K562 (cell line): ENCODE measurements around the gene GPALPP1. TPM values are rescaled to one million over a fixed set of nuclear protein-coding genes. Genes with fewer than 3 reads are reported as not detected.

Source experiments
- CCAR2 ChIP-seq: fragments of 200-400 bp; formaldehyde crosslinking; IDR thresholded peaks from 2 replicates; pipeline ENCODE4 v1.6.1; 2017; ENCODE audit warnings: mild to moderate bottlenecking, low read depth, low read length
- HNRNPUL1 ChIP-seq: fragments of 200-400 bp; formaldehyde crosslinking; IDR thresholded peaks from 2 replicates; pipeline ENCODE4 v1.6.1; 2017; ENCODE audit warnings: low read length
- JUND ChIP-seq, 2 experiments: IDR thresholded peaks; 2 replicates in 1 of 2; 3 replicates in 1 of 2; pipeline ENCODE4 v1.6.1; 2011; ENCODE audit warnings: borderline replicate concordance in 2 of 2, low read depth in 2 of 2, low read length in 2 of 2, improper control_type of control experiment in 1 of 2, missing biosample characterization in 1 of 2, missing genetic modification characterization in 1 of 2, missing genetic modification reagents in 1 of 2
- KDM5B ChIP-seq: fragments of 200-600 bp; sonication (generic); IDR thresholded peaks from 2 replicates; pipeline ENCODE4 v1.6.1; 2012; ENCODE audit warnings: low read depth, mild to moderate bottlenecking, moderate library complexity, low read length, control low read depth, inconsistent platforms; ENCODE audit not compliant: insufficient replicate concordance
- NR2C2 ChIP-seq, 2 experiments: fragments of 200-800 bp in 1 of 2; sonication (Bioruptor generic) in 1 of 2; sonication (generic) in 1 of 2; formaldehyde crosslinking in 1 of 2; IDR thresholded peaks; 2 replicates each; pipeline versions ENCODE4 v1.6.1 to v1.8.0; 2016 to 2022; ENCODE audit warnings: mild to moderate bottlenecking in 1 of 2, missing compliant biosample characterization in 1 of 2, missing genetic modification characterization in 1 of 2, missing genetic modification reagents in 1 of 2
- NR4A1 ChIP-seq, 2 experiments: fragments of 250-450 bp in 1 of 2; fragments of 450-650 bp in 1 of 2; sonication (Bioruptor Pico) in 1 of 2; IDR thresholded peaks; 2 replicates each; pipeline versions ENCODE4 v1.4.0 to v1.6.1; 2016 to 2020; ENCODE audit warnings: mild to moderate bottlenecking in 2 of 2, missing compliant biosample characterization in 1 of 2, missing genetic modification characterization in 1 of 2, moderate library complexity in 1 of 2
- POLR2B ChIP-seq: fragments of 450-650 bp; IDR thresholded peaks from 2 replicates; pipeline ENCODE4 v1.6.1; 2018; ENCODE audit warnings: low read depth; ENCODE audit not compliant: partially characterized antibody
- RNF2 ChIP-seq: sonication (generic); IDR thresholded peaks from 2 replicates; pipeline ENCODE4 v1.6.1; 2016
- TEAD1 ChIP-seq, 2 experiments: fragments of 450-650 bp in 1 of 2; sonication (generic) in 1 of 2; formaldehyde crosslinking; IDR thresholded peaks; 2 replicates each; pipeline versions ENCODE4 v1.4.0 to v1.8.0; 2020 to 2022; ENCODE audit warnings: mild to moderate bottlenecking in 2 of 2, missing genetic modification reagents in 1 of 2
- TSHZ1 ChIP-seq: fragments of 250-450 bp; sonication (Bioruptor Pico); IDR thresholded peaks from 2 replicates; pipeline ENCODE4 v1.4.0; 2020; ENCODE audit warnings: mild to moderate bottlenecking, moderate library complexity
- ZBED1 ChIP-seq: IDR thresholded peaks from 2 replicates; pipeline ENCODE4 v1.6.1; 2014
- ZBTB49 ChIP-seq: sonication (generic); formaldehyde crosslinking; IDR thresholded peaks from 2 replicates; pipeline ENCODE4 v1.8.0; 2022; ENCODE audit warnings: missing genetic modification reagents, mild to moderate bottlenecking, borderline replicate concordance
- ZC3H11A ChIP-seq: IDR thresholded peaks from 2 replicates; pipeline ENCODE4 v1.6.1; 2012; ENCODE audit warnings: low read depth, low read length, improper control_type of control experiment
- ZKSCAN3 ChIP-seq: fragments of 250-450 bp; sonication (Bioruptor Pico); IDR thresholded peaks from 2 replicates; pipeline ENCODE4 v1.4.0; 2020
- ZNF507 ChIP-seq: conservative IDR thresholded peaks from 2 replicates; pipeline ENCODE4 v1.6.1; 2017; ENCODE audit warnings: missing genetic modification characterization, missing compliant biosample characterization
- ZNF518B ChIP-seq: fragments of 250-450 bp; sonication (Bioruptor Pico); IDR thresholded peaks from 2 replicates; pipeline ENCODE4 v1.5.0; 2021; ENCODE audit warnings: mild to moderate bottlenecking, moderate library complexity
- polyA plus RNA-seq, 8 experiments: library from polyadenylated mRNA; depleted of rRNA in 4 of 8; stranded (reverse) in 5 of 8; unstranded in 3 of 8; fragments of >200 nt; fragmentation: Nextera tagmentation in 2 of 8; fragmentation: Illumina TruSeq in 1 of 8; extraction: Ambion mirVana in 2 of 8; extraction: Trizol in 1 of 8; gene quantifications; 2 replicates each; pipeline versions ENCODE4 v1.2.1 to v1.2.3, GENCODE V29; 2011 to 2014; ENCODE audit warnings: inconsistent platforms in 1 of 8, missing spikeins in 1 of 8
- total RNA-seq, 7 experiments: library from RNA; depleted of rRNA in 6 of 7; stranded (reverse); fragments of >200 nt in 6 of 7; fragmentation: Illumina TruSeq in 2 of 7; extraction: Trizol in 2 of 7; gene quantifications; 2 replicates each; pipeline versions ENCODE4 v1.2.1 to v1.2.3, GENCODE V29; 2011 to 2021; ENCODE audit warnings: low replicate concordance in 1 of 7

Gene GPALPP1
- total and polyA plus RNA-seq, 9 of the 15 experiments (the other 6 are each of a cell fraction or from before 2014, with no cell fraction given): 8.1 to 22.3 (median 18.5) TPM

GRCh38 chr13:44989071-44989889, at the start of gene GPALPP1, which contains the start of gene NUFIP1 (continued):
- no peak for TF ChIP-seq POLR2B
- no peak for TF ChIP-seq ZNF518B
- TF ChIP-seq HNRNPUL1: no peak
- no peak for TF ChIP-seq ZBTB49
- TF ChIP-seq TSHZ1 (CRISPR knock-in tag): no peak
- TF ChIP-seq NR4A1 (CRISPR knock-in tag; IDR thresholded peaks at IDR 0.05): no peak
- TF ChIP-seq NR4A1 (tag; IDR thresholded peaks at IDR 0.05): no peak
- TF ChIP-seq RNF2: no peak; the same call in 1 of the 2 replicates
- no peak for TF ChIP-seq NR2C2 (CRISPR knock-in tag; IDR thresholded peaks at IDR 0.05)
- TF ChIP-seq NR2C2 (tag; IDR thresholded peaks at IDR 0.05): peak; percentile 73
- TF ChIP-seq CCAR2: no peak
- no peak for TF ChIP-seq ZBED1
- no peak for TF ChIP-seq ZKSCAN3
- TF ChIP-seq JUND (IDR thresholded peaks at IDR 0.05; ENCODE audit: borderline replicate concordance, low read depth, low read length): peak; percentile 23; the same call in 1 of the 2 replicates
- peak; percentile 31; the same call in 1 of the 3 replicates for TF ChIP-seq JUND (tag; IDR thresholded peaks at IDR 0.05; ENCODE audit: borderline replicate concordance, low read depth, low read length)
- 0 out of 4 replicates have a peak, but pooled peaks of 1 of the 2 experiments have one; percentile 26 for TF ChIP-seq TEAD1 (CRISPR knock-in tag; IDR thresholded peaks at IDR 0.05)
- no peak for TF ChIP-seq ZC3H11A
- TF ChIP-seq KDM5B: peak; percentile 66
- no peak for TF ChIP-seq ZNF507 (tag)
